Measurements from ENCODE around the gene ETV4. TPM values are rescaled to one million over a fixed set of nuclear protein-coding genes. Genes with fewer than 3 reads are reported as not detected.

ETV4 gene
- total and polyA plus RNA-seq, 2 of the 13 experiments (the other 11 are each of a cell fraction or from before 2014, with no cell fraction given): 128 to 330 TPM

- TF ChIP-seq HNF1A (IDR thresholded peaks at IDR 0.05; ENCODE audit: low read depth): no peak
- TF ChIP-seq HNF1A (CRISPR knock-in tag; IDR thresholded peaks at IDR 0.05; ENCODE audit: borderline replicate concordance): no peak
- TF ChIP-seq ZNF24 (IDR thresholded peaks at IDR 0.05): no peak
- no peak for TF ChIP-seq NBN (conservative IDR thresholded peaks at IDR 0.05)
- TF ChIP-seq, protein P1, sequence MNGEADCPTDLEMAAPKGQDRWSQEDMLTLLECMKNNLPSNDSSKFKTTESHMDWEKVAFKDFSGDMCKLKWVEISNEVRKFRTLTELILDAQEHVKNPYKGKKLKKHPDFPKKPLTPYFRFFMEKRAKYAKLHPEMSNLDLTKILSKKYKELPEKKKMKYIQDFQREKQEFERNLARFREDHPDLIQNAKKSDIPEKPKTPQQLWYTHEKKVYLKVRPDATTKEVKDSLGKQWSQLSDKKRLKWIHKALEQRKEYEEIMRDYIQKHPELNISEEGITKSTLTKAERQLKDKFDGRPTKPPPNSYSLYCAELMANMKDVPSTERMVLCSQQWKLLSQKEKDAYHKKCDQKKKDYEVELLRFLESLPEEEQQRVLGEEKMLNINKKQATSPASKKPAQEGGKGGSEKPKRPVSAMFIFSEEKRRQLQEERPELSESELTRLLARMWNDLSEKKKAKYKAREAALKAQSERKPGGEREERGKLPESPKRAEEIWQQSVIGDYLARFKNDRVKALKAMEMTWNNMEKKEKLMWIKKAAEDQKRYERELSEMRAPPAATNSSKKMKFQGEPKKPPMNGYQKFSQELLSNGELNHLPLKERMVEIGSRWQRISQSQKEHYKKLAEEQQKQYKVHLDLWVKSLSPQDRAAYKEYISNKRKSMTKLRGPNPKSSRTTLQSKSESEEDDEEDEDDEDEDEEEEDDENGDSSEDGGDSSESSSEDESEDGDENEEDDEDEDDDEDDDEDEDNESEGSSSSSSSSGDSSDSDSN (CRISPR knock-in tag; IDR thresholded peaks at IDR 0.05): 0 out of 2 replicates have a peak, but pooled peaks have one; percentile 27
- TF ChIP-seq ZMYM3 (CRISPR knock-in tag; IDR thresholded peaks at IDR 0.05): no peak
- no peak for TF ChIP-seq ZFP82 (CRISPR knock-in tag; IDR thresholded peaks at IDR 0.05; ENCODE audit: borderline replicate concordance)
- no peak for TF ChIP-seq CENPX (CRISPR knock-in tag; IDR thresholded peaks at IDR 0.05)
- TF ChIP-seq ZC3H13 (CRISPR knock-in tag; IDR thresholded peaks at IDR 0.05): no peak
- TF ChIP-seq ZNF674 (CRISPR knock-in tag; IDR thresholded peaks at IDR 0.05; ENCODE audit: low read depth): no peak
- no peak for TF ChIP-seq MATR3 (CRISPR knock-in tag; IDR thresholded peaks at IDR 0.05)
- no peak for TF ChIP-seq ZNF138 (CRISPR knock-in tag; IDR thresholded peaks at IDR 0.05; ENCODE audit: low read depth)
- TF ChIP-seq SCMH1 (CRISPR knock-in tag; IDR thresholded peaks at IDR 0.05; ENCODE audit: borderline replicate concordance): no peak
- TF ChIP-seq, protein P2, sequence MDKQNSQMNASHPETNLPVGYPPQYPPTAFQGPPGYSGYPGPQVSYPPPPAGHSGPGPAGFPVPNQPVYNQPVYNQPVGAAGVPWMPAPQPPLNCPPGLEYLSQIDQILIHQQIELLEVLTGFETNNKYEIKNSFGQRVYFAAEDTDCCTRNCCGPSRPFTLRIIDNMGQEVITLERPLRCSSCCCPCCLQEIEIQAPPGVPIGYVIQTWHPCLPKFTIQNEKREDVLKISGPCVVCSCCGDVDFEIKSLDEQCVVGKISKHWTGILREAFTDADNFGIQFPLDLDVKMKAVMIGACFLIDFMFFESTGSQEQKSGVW (CRISPR knock-in tag; IDR thresholded peaks at IDR 0.05; ENCODE audit: borderline replicate concordance): no peak
- TF ChIP-seq RFXANK (CRISPR knock-in tag; IDR thresholded peaks at IDR 0.05): no peak
- TF ChIP-seq ZNF354B (CRISPR knock-in tag; IDR thresholded peaks at IDR 0.05): no peak
- TF ChIP-seq HIVEP1 (CRISPR knock-in tag; IDR thresholded peaks at IDR 0.05): no peak
- TF ChIP-seq GABPA (IDR thresholded peaks at IDR 0.05; ENCODE audit: low read depth, low read length): no peak
- no peak for TF ChIP-seq GABPA (CRISPR knock-in tag; IDR thresholded peaks at IDR 0.05; ENCODE audit: low read depth)
- TF ChIP-seq ZNF660 (CRISPR knock-in tag; IDR thresholded peaks at IDR 0.05; ENCODE audit: borderline replicate concordance, low read depth): no peak
- no peak for TF ChIP-seq ZNF790 (CRISPR knock-in tag; IDR thresholded peaks at IDR 0.05; ENCODE audit: borderline replicate concordance)
Observed at GRCh38 chr17:43562679-43563599, 16.8 kb upstream of the ETV4 start (continued).
